Lower lobe of right lung (tissue), 2 donors: ENCODE measurements around the gene FGFR2. TPM values are rescaled to one million over a fixed set of nuclear protein-coding genes. Genes with fewer than 3 reads are reported as not detected.

ENCODE experiments used
- ATAC-seq, 2 donors: fragments of 200-7000 bp; cut with Tn5 transposase; one replicate each; pipeline ENCODE4 v1.9.1; 2020 to 2022; ENCODE audit warnings: mild to moderate bottlenecking in 2 of 2, moderate library complexity in 2 of 2
- DNase-seq: peaks from one replicate; pipeline ENCODE4 v3.0.0-alpha.2; 2020
- H3K27ac ChIP-seq: fragments of 200-600 bp; one replicate; pipeline ENCODE4 v1.8.0; 2022
- H3K27me3 ChIP-seq: fragments of 200-600 bp; one replicate; pipeline ENCODE4 v1.8.0; 2022; ENCODE audit warnings: low read depth
- H3K36me3 ChIP-seq: fragments of 200-600 bp; one replicate; pipeline ENCODE4 v1.8.0; 2022; ENCODE audit warnings: mild to moderate bottlenecking
- H3K4me1 ChIP-seq: fragments of 200-600 bp; one replicate; pipeline ENCODE4 v1.8.0; 2022
- H3K4me3 ChIP-seq: fragments of 200-600 bp; one replicate; pipeline ENCODE4 v1.8.0; 2022; ENCODE audit warnings: mild to moderate bottlenecking
- H3K9me3 ChIP-seq: fragments of 200-600 bp; one replicate; pipeline ENCODE4 v1.8.0; 2022
- intact Hi-C: fragments of 100-400 bp; cut with DNase I; formaldehyde crosslinking; loops from one replicate; pipeline ENCODE4 v1.11.0; 2022
- total RNA-seq: library from RNA; stranded (reverse); fragmentation: NEBNext Ultra II Directional; extraction: Animal tissue kit (Norgen Biotek cat#: 25700); gene quantifications from one replicate; pipeline ENCODE4 v1.2.1, GENCODE V29; 2021
- TF ChIP-seq, protein P1 (sequence below): fragments of 200-600 bp; IDR thresholded peaks from one replicate; pipeline ENCODE4 v1.8.0; 2022; ENCODE audit warnings: antibody characterized with exemption, mild to moderate bottlenecking
- donor health status: DM: no; HTN: yes; CAD: no; lungs with severe emphysema.

FGFR2 gene
- total RNA-seq, 1 donor from 2014 or later = 59.2 TPM

DNA sequence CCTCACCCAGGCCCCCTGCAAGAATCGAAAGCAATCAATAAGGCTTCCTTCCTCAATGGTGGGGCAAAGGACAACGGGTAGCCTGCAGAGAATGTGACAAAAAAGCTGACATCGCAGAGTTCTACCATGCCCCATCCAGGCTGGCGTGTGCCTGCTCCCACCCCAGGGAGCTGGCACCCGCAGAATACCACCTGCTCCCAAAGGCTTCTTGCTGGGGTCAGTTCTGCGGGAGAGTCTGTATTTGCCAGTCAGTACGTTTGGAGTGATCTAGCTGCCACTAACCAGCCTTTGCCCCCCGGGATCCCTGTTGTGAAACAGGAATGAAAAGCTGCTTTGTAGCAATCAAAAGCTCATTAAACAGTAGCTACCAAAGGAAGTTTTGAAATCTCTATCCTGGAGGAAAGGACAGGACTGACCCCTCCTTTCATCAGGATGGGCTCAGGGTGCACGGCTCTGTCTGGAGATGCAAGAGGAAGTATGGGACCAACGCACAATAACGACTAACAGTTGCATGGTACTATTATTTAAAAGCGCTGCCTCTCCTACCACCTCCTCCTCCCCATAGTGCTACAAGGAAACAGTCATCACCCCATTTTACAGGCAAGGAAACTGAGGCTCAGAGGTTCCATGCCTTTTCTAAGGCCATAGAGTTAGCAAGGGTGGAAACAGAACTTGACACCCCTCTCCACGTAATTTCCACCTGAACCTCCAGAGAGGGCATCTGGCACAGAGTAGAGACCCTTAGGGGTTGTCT, 67.0 kb downstream of the FGFR2 start:
- Histone ChIP-seq H3K36me3 (no peaks in the 10 kb centered on the region), H3K9me3 (no peaks in the 10 kb centered on the region), H3K27ac (no peak overlapping the region), H3K4me1 (no peaks in the 10 kb centered on the region), H3K27me3 (no peaks in the 10 kb centered on the region), H3K4me3 (no peak overlapping the region)
- no peak for ATAC-seq
- TF ChIP-seq, protein P1, sequence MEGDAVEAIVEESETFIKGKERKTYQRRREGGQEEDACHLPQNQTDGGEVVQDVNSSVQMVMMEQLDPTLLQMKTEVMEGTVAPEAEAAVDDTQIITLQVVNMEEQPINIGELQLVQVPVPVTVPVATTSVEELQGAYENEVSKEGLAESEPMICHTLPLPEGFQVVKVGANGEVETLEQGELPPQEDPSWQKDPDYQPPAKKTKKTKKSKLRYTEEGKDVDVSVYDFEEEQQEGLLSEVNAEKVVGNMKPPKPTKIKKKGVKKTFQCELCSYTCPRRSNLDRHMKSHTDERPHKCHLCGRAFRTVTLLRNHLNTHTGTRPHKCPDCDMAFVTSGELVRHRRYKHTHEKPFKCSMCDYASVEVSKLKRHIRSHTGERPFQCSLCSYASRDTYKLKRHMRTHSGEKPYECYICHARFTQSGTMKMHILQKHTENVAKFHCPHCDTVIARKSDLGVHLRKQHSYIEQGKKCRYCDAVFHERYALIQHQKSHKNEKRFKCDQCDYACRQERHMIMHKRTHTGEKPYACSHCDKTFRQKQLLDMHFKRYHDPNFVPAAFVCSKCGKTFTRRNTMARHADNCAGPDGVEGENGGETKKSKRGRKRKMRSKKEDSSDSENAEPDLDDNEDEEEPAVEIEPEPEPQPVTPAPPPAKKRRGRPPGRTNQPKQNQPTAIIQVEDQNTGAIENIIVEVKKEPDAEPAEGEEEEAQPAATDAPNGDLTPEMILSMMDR = no peak
- DNase-seq = no peak
- intact Hi-C loops = no loop called here

DNA sequence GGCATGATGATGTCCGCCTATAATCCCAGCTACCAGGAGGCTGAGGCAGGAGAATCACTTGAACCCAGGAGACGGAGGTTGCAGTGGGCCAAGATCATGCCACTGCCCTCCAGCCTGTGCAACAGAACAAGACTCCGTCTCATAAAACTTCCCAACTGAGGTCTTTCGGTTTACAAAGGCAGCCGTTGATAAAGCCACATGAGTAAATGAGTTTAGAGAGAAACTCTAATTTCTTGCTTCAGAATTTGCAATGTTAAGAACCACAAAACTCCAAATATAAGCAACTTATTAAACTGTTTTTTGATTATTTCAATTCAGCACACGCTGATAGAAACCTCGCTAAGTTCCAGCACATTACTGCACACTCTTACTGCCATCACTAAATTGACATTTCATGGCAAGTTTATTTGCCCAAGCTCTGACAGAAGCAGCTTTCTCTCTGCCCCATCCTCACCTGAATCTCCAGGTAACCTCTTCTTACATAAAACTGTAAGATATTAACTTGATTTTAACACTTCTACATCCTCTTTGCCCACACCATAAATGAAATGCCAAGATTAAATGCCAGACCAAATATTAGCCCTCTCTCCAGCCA, 67.7 kb downstream of the FGFR2 start:
- Histone ChIP-seq H3K27me3 (no peaks in the 10 kb centered on the region), H3K4me3 (no peak overlapping the region), H3K27ac (no peak overlapping the region), H3K4me1 (no peaks in the 10 kb centered on the region), H3K36me3 (no peaks in the 10 kb centered on the region), H3K9me3 (no peaks in the 10 kb centered on the region)
- TF ChIP-seq, protein P1 = no peak
- ATAC-seq (no peak), DNase-seq (no peak)
- intact Hi-C loops = no loop called here

DNA sequence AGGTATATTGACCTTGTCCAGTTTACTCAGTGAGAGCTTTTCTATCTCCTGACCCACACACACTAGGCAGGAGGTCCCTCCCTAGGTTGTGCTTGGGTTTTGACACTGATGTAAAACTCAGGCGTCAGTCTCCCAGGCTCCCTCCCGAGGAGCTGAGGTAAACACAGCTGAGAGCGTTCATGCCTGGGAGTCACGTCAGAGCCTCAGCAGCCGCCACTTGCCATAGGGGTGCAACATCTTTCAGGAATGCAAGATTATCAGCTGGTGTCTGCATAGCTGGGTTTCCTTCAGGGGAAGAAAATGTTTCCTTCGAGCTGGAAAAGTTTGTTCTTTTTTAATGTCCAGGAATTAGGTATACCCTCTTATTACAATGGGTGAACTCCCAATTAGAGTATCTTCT, 70.6 kb downstream of the FGFR2 start:
- DNase-seq (peak; percentile 62), ATAC-seq (peak; percentile 76 to 87)
- Histone ChIP-seq H3K4me3 (no peak overlapping the region), H3K27ac (no peak overlapping the region), H3K27me3 (no peaks in the 10 kb centered on the region), H3K9me3 (no peaks in the 10 kb centered on the region), H3K36me3 (no peaks in the 10 kb centered on the region), H3K4me1 (peaks cover 6% of the 10 kb centered on the region)
- intact Hi-C loops = no loop called here
- TF ChIP-seq, protein P1 = no peak

DNA sequence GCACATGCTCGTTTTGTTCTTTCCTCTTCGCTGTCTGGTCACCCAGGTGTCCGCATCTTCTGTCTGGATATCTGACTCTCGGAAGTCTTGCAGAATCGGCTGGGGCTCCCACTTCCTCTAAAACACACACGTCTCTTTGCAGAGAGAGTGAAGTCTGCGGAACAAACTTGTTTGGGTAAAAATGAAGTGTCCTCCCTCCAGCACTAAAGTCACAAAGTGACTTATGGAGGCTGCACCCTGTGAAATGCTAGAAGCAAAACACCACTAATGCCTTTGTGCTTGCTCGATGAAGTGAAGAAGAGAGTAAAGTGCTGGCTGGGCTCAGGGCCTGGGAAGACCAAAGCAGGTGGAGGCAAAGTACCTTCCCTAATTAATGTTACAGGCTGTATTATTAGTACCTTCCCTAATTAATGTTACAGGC, 71.4 kb downstream of the FGFR2 start:
- Histone ChIP-seq H3K4me3 (no peak overlapping the region), H3K4me1 (peaks cover 6% of the 10 kb centered on the region), H3K36me3 (no peaks in the 10 kb centered on the region), H3K27me3 (no peaks in the 10 kb centered on the region), H3K27ac (peak overlapping the region; percentile 0), H3K9me3 (no peaks in the 10 kb centered on the region)
- no peak for ATAC-seq
- DNase-seq = no peak
- TF ChIP-seq, protein P1 = no peak
- intact Hi-C loops = no loop called here

DNA sequence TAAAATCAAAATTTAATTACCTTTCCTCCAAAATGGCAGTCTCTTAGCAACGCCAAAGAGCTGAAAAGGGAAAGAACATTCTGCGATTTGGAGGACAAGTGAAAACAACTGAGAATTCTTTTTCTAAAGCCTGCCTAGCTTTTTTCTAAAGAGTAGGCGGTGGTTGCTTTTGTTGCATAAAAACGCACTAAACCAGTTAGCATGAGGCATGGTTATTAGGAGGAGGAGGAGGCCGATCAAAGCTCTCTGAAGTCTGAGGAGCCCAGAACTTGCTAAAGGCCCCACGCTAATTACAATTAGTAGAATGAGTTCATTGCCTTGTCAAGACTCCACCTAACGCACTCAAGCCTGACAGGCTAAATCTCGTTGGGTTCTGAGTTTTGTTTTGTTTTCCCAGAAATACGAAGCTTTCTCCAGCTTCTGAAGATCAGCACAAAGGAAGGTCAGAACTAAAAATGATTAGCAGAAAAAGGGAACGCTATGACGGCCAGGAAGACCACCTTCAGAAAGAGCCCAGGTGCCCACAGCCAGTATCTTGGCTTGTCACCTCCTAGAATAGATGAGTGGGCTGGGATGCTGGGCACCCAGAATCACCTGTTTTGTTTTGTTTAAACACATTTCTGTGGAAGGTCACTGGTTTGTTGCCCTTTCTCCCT, 72.0 kb downstream of the FGFR2 start:
- H3K4me1 ChIP-seq = peaks cover 6% of the 10 kb centered on the region
- TF ChIP-seq, protein P1 = no peak
- DNase-seq = no peak
- no peaks in the 10 kb centered on the region for H3K36me3 ChIP-seq
- no peaks in the 10 kb centered on the region for H3K27me3 ChIP-seq
- intact Hi-C loops = no loop called here
- H3K4me3 ChIP-seq = no peak overlapping the region
- no peaks in the 10 kb centered on the region for H3K9me3 ChIP-seq
- ATAC-seq = no peak
- peak overlapping the region; percentile 46 for H3K27ac ChIP-seq
